OCI-LY7 (cell line): ENCODE results near the gene AUP1. TPM values are rescaled to one million over a fixed set of nuclear protein-coding genes. Genes with fewer than 3 reads are reported as not detected.

Source experiments
- BruUV-seq: library from RNA; stranded (reverse); fragments of 400-500 nt; replicated peaks from 2 replicates; lab custom pipeline; 2021; lab: Mats Ljungman, UMichigan
- CTCF ChIA-PET: fragments of 300-600 bp; sonication (Branson Sonifier 250); formaldehyde crosslinking; loops from one replicate; lab custom pipeline; 2022; ENCODE audit warnings: antibody characterized with exemption; ENCODE audit not compliant: unreplicated experiment; lab: Charles Lee
- POLR2A ChIA-PET: fragments of 300-600 bp; sonication (Branson Sonifier 250); formaldehyde crosslinking; loops from one replicate; lab custom pipeline; 2022; ENCODE audit warnings: antibody characterized with exemption; lab: Charles Lee
- DNase-seq: peaks from one replicate; pipeline ENCODE4 v3.0.0-alpha.2; 2015; ENCODE audit warnings: low spot score
- H2AFZ ChIP-seq: fragments of 200-600 bp; sonication (generic), shearing (Covaris generic); 2 replicates; pipeline ENCODE4 v1.6.1; 2014; ENCODE audit warnings: mild to moderate bottlenecking, antibody characterized with exemption, low read length, moderate library complexity
- H3K27ac ChIP-seq: fragments of 200-600 bp; sonication (generic); 2 replicates; pipeline ENCODE4 v1.5.1; 2014; ENCODE audit warnings: mixed run types, low read depth, mild to moderate bottlenecking, moderate library complexity, low read length, inconsistent platforms; ENCODE audit not compliant: poor library complexity, severe bottlenecking
- H3K36me3 ChIP-seq: fragments of 200-600 bp; sonication (generic); 2 replicates; pipeline ENCODE4 v1.6.1; 2014; ENCODE audit warnings: mild to moderate bottlenecking, antibody characterized with exemption, low read length, moderate library complexity, mixed read lengths; ENCODE audit not compliant: insufficient read depth
- H3K4me1 ChIP-seq: fragments of 200-600 bp; sonication (generic); 2 replicates; pipeline ENCODE4 v1.5.1; 2014; ENCODE audit warnings: mild to moderate bottlenecking, low read length; ENCODE audit not compliant: insufficient read depth, poor library complexity, severe bottlenecking
- H3K4me2 ChIP-seq: fragments of 200-600 bp; sonication (generic); 2 replicates; pipeline ENCODE4 v1.6.1; 2014; ENCODE audit warnings: mild to moderate bottlenecking, low read length
- H3K4me3 ChIP-seq: fragments of 200-600 bp; sonication (generic); 2 replicates; pipeline ENCODE4 v1.5.1; 2014; ENCODE audit warnings: mild to moderate bottlenecking, low read depth, low read length; ENCODE audit not compliant: poor library complexity, severe bottlenecking
- H3K79me2 ChIP-seq: fragments of 200-600 bp; sonication (generic); 2 replicates; pipeline ENCODE4 v1.6.1; 2016; ENCODE audit warnings: low read depth, mild to moderate bottlenecking, low read length, moderate library complexity, mixed read lengths; ENCODE audit not compliant: insufficient read depth
- H3K9me2 ChIP-seq: fragments of 200-600 bp; sonication (generic); 2 replicates; pipeline ENCODE4 v1.6.1; 2016; ENCODE audit warnings: mild to moderate bottlenecking, low read length, mixed read lengths; ENCODE audit not compliant: insufficient read depth
- H3K9me3 ChIP-seq: fragments of 200-600 bp; sonication (generic); 2 replicates; pipeline ENCODE4 v1.6.1; 2014; ENCODE audit warnings: mild to moderate bottlenecking, mixed run types, low read length, mixed read lengths
- H4K20me1 ChIP-seq: fragments of 200-600 bp; sonication (generic); 2 replicates; pipeline ENCODE4 v1.6.1; 2014; ENCODE audit warnings: mild to moderate bottlenecking, antibody characterized with exemption, low read length, moderate library complexity, mixed read lengths; ENCODE audit not compliant: insufficient read depth
- EZH2phosphoT487 ChIP-seq: fragments of 200-600 bp; sonication (generic); IDR thresholded peaks from 2 replicates; pipeline ENCODE4 v1.6.1; 2018; ENCODE audit warnings: low read depth, borderline replicate concordance, mild to moderate bottlenecking, mixed run types, antibody characterized with exemption, low read length, moderate library complexity, mixed read lengths
- intact Hi-C: fragments of 100-400 bp; cut with micrococcal nuclease; formaldehyde crosslinking; loops from one replicate; pipeline ENCODE4 v1.10.0; 2022; ENCODE audit not compliant: unreplicated experiment
- total RNA-seq, 2 experiments: library from RNA; depleted of rRNA in 1 of 2; stranded (reverse); fragments of >200 nt in 1 of 2; shearing (Covaris generic) in 1 of 2; gene quantifications; 2 replicates each; pipeline ENCODE4 v1.2.3, GENCODE V29; 2014 to 2022
- TF ChIP-seq, protein P1 (sequence below): fragments of 200-600 bp; sonication (generic); conservative IDR thresholded peaks from 2 replicates; pipeline ENCODE4 v1.5.1; 2014; ENCODE audit warnings: mild to moderate bottlenecking, antibody characterized with exemption, low read length, moderate library complexity, mixed read lengths

AUP1 gene
- total RNA-seq, 2 experiments from 2014 or later: 121 to 188 TPM

DNA sequence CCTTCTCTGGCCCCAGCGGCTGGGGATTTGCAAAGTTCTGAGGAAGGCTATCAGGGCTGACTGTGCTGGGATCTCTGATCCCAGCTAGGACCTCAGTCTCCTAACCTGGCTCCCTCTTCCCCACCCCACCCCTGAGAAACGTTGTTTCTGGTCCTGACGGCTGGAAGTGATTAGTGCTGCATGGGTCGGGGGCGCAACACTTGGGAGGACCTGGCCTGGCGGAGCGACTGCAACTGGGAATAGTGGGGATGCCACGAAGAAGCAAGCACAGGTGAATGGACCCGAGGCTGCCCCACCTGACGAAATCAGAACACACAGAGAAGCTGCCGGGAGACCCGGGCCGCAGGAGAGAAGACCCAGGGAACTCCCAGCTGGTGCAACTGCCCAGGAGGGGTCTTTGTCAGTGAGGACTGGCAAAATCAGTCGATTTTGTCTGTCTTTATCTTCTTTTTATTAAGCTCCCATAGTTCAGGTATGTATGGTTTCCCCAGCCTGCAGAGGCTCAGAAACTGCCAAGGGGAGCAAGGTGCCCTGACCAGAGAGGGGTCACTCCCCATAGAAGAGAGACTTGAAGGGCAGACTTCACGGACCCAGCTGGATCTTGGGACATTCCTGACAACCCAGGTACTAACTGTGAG is 29.4 kb downstream of the AUP1 start:
- CTCF ChIA-PET: no interaction called here
- no peak overlapping the region for H3K4me3 ChIP-seq
- no peak for DNase-seq
- no peaks in the 10 kb centered on the region for H3K9me2 ChIP-seq
- TF ChIP-seq, protein P1, sequence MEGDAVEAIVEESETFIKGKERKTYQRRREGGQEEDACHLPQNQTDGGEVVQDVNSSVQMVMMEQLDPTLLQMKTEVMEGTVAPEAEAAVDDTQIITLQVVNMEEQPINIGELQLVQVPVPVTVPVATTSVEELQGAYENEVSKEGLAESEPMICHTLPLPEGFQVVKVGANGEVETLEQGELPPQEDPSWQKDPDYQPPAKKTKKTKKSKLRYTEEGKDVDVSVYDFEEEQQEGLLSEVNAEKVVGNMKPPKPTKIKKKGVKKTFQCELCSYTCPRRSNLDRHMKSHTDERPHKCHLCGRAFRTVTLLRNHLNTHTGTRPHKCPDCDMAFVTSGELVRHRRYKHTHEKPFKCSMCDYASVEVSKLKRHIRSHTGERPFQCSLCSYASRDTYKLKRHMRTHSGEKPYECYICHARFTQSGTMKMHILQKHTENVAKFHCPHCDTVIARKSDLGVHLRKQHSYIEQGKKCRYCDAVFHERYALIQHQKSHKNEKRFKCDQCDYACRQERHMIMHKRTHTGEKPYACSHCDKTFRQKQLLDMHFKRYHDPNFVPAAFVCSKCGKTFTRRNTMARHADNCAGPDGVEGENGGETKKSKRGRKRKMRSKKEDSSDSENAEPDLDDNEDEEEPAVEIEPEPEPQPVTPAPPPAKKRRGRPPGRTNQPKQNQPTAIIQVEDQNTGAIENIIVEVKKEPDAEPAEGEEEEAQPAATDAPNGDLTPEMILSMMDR: no peak
- no peak for TF ChIP-seq EZH2phosphoT487
- H3K9me3 ChIP-seq: no peaks in the 10 kb centered on the region
- intact Hi-C loops: no loop called here
- no peaks in the 10 kb centered on the region for H3K79me2 ChIP-seq
- no peak overlapping the region for H3K27ac ChIP-seq
- no peaks in the 10 kb centered on the region for H4K20me1 ChIP-seq
- peaks cover 9% of the 10 kb centered on the region for H3K4me1 ChIP-seq
- POLR2A ChIA-PET: interaction anchor here (1.1 kb wide), 1 partner anchor 74 kb away, joined by 3 read pairs; no protein-coding TSS in a partner anchor
- no peak overlapping the region for H2AFZ ChIP-seq
- no TSS peak for BruUV-seq
- no peak overlapping the region for H3K4me2 ChIP-seq
- H3K36me3 ChIP-seq: peaks cover 4% of the 10 kb centered on the region; the same call in 1 of the 2 replicates

DNA sequence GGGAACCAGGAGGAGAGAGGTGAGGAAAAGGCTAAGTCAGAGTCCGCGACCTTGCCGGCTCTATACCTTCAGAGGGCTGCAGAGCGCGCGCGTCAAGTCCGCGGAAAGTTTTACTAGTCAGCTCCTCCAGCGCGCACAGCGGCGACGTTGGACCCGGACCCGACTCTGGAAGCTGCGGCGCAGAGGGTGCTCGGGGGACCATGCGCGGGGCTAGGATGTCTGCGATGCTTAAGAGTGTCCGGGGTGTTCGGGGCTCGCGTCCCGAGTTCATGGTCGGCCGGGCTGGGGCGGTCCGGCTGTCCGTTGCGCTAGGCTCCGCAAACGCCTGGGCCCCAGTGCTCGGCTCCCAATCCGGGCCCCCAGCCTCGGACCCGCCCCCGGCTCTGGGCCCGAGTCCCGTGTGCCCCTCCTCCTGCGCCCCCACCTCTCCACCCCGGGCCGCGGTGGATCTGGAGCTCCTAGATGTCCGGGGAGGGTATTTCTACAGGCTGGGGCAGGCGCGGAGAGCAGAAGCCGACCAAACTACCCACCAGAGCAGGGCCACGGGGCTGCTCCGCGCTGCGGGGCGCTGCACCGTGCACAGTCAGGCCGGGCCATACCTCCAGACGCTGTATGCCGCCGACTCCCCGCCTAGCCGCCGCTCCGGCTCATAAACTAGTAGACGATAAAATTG is 30.1 kb downstream of the AUP1 start, which contains the start of gene LBX2:
Gene LBX2 (minus strand): TSS at position 337 of the 673 bp plus-strand sequence. CDS start 66 bp downstream, at position 271.
- no TSS peak for BruUV-seq
- H3K9me2 ChIP-seq: no peaks in the 10 kb centered on the region
- no peak within 1 kb of the TSS for H3K4me3 ChIP-seq
- H3K4me2 ChIP-seq: peak within 1 kb of the TSS; percentile 16; the same call in 1 of the 2 replicates
- intact Hi-C loops: no loop called here
- DNase-seq: no peak
- peaks cover 9% of the 10 kb centered on the region for H3K4me1 ChIP-seq
- no peaks in the 10 kb centered on the region for H4K20me1 ChIP-seq
- POLR2A ChIA-PET: no interaction called here
- H3K36me3 ChIP-seq: 0 out of 2 replicates have a peak, but pooled peaks cover under 1% of the 10 kb centered on the region
- H3K9me3 ChIP-seq: no peaks in the 10 kb centered on the region
- H2AFZ ChIP-seq: no peak within 1 kb of the TSS
- CTCF ChIA-PET: no interaction called here
- TF ChIP-seq, protein P1: no peak
- no peak for TF ChIP-seq EZH2phosphoT487
- no peaks in the 10 kb centered on the region for H3K79me2 ChIP-seq
- H3K27ac ChIP-seq: no peak within 1 kb of the TSS
